Frontal cortex (tissue), 4 donors: ENCODE measurements around the gene DOCK8. TPM values are rescaled to one million over a fixed set of nuclear protein-coding genes. Genes with fewer than 3 reads are reported as not detected.
"Not testable (repeated sequence)": the region's sequence is repeated elsewhere in the genome, so short reads cannot be mapped to it uniquely, and the experiment has no call there.

ENCODE experiments used
- DNase-seq, 2 donors: peaks; one replicate each; pipeline ENCODE4 v3.0.0; 2012; ENCODE audit warnings: low spot score in 2 of 2
- FAIRE-seq: peaks from 2 replicates; lab custom pipeline; 2012; peaks lifted over from hg19 to GRCh38; lab: Jason Lieb, UNC
- total RNA-seq: library from RNA; depleted of rRNA; stranded (reverse); fragments of >200 nt; gene quantifications from one replicate; pipeline ENCODE4 v1.2.3, GENCODE V29; 2014
- donor health status: control.
- donor health status: control.
- donor health status: control.

Gene DOCK8
- total RNA-seq, 1 donor from 2014 or later: 2.4 TPM

DNA sequence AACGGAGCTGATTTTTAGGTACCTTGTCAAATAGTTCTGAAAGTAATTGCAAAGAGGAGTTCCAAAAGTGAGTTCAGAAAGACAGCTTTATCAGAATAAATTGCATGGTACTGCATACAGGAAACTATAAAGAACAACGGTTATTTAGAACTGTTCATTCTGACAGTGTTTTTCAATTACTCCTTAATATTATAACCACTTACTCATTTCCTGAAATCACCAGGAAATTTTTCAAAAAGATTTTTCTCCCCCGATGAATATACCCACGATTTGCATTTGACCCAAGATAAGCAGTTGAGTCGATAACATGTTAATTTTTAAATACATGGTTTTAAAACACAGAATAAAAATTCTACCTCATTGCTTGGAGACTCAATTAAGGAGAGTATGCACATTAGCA, 9.4 kb downstream of the DOCK8 start:
- FAIRE-seq: no peak
- no peak for DNase-seq

DNA sequence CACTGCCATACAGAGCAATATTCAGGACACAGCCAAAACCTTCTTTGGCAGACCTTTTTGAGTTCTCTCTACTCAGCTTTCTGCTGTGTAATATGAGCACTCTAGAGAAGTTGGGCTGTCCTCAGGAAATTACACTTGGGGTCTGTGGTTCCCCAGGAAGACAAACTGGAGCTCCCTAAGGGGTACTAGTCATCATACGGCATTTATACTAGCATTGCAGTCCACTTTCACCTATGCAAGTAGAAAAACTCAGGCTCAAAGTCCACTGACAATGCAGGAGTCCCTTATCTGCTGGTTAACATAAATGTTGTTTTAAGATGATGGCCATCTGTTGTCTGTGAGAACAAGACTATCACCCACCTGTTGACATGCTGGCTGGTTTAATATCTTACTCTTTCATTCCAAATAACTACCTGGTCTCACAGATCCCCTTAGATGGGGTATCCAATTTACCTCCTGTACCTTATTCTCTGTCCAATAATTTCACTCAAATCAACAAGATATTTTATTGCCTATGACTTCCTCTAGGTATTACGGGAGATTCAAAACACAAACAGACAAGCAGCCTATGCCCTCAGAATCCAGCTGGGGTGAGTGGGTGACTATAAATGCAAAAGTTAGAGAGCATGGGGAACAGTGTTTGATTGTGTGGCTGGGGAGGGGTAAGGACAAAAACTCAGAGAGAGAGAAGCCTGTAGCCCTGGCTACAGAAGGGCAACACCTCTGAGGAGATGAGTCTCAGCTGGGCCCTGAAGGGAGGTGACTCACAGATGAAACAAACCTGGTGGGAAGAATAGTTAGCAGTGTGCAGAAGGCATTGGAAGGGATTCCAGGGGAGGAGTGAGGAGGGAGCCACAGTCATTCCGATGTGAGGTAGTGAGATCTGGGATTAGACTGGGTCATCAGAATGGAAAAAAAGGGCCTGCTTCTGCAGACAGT, 10.2 kb downstream of the DOCK8 start:
- FAIRE-seq: no peak
- no peak for DNase-seq

DNA sequence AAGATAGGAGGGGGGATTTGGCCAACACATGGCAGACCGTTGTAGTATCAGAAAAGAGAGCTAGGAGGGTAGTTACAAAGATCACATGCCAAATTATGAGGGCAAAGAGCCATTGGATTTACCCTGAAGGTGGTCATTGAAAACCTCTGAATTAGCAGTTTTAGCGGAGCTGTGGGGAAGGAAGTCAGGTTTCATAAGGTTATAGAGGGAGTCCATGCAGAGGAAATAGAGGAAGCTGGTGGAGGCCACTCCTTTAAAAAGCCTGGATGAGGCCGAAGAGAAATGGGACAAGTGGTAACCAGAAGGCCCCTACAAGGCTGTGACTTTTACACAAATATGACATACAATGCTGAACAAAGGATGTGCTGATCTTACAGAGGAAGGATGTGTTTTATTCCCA, 13.2 kb downstream of the DOCK8 start:
- FAIRE-seq (no peak), DNase-seq (no peak)

DNA sequence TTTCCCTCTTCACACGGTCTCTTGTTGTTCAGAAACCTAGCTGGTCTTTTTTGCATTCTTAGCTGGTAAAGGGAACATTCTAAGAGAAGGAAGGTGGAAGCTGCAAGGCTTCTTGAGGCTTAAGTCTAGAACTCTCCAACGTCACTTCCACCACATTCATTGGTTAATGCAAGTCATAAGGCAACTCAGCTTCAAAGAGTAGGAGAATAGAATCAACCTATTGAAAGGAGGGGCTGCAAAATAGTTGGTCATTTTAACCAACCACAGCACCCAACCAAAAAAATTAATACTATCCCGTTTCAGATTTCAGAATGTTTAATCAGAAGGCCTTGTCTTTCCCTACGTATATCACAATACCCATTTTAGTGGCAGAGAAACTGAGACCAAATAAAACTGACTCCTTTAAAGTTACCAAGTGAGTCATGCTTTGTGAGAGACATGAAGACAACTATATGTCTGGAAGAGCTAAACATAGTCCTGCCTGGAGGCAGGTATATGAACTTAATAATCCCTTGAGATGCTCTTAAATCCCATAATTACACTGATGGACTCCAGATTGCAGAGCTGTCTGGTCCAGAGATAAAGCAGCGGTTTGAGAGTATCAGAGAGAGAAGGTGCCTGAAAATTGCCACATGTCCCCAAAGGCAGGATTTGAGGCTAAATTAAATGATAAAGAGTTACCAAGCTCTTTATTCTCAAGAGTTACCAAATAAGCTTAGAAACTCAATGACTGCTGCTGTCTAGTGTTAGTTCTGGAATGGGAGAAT, 14.4 kb downstream of the DOCK8 start:
- DNase-seq (no peak), FAIRE-seq (no peak)

DNA sequence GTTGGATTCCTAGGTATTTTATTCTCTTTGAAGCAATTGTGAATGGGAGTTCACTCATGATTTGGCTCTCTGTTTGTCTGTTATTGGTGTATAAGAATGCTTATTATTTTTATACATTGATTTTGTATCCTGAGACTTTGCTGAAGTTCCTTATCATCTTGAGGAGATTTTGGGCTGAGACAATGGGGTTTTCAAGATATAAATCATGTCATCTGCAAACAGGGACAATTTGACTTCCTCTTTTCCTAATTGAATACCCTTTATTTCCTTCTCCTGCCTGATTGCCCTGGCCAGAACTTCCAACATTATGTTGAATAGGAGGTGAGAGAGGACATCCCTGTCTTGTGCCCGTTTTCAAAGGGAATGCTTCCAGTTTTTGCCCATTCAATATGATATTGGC, 17.0 kb downstream of the DOCK8 start:
- not testable (repeated sequence) for FAIRE-seq, DNase-seq

DNA sequence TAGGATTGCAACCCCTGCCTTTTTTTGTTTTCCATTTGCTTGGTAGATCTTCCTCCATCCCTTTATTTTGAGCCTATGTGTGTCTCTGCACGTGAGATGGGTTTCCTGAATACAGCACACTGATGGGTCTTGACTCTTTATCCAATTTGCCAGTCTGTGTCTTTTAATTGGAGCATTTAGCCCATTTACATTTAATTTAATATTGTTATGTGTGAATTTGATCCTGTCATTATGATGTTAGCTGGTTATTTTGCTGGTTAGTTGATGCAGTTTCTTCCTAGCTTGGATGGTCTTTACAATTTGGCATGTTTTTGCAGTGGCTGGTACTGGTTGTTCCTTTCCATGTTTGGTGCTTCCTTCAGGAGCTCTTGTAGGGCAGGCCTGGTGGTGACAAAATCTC, 19.0 kb downstream of the DOCK8 start:
- not testable (repeated sequence) for DNase-seq, FAIRE-seq

DNA sequence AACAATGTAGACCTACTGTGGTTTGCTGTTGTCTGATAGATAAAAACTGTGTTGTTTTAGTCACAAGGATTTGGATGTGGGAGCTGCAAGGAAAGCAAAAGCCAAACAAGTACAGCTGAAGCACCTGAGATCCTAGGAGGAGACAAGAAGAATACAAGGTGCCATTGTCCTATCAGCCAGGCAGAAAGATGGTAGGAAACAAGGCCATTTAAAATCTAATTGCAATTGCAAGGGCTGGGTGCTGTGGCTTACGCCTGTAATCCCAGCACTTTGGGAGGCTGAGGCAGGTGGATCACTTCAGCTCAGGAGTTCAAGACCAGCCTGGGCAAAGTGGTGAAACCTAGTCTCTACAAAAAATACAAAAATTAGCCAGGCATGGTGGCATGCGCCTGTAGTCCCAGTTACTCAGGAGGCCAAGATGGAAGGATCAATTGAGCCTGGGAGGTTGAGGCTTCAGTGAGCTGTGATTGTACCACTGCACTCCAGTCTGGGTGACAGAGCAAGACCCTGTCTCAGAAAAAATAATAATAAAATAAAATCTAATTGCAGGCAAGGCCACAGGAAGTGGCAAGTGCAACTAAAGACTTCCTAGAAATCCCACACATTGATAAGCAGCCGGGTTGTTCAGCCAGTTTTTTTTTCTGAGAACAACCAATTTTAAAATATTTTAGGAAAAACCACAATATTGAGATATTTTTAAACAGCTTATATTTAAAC, 22.6 kb downstream of the DOCK8 start:
- DNase-seq (no peak), FAIRE-seq (no peak)

DNA sequence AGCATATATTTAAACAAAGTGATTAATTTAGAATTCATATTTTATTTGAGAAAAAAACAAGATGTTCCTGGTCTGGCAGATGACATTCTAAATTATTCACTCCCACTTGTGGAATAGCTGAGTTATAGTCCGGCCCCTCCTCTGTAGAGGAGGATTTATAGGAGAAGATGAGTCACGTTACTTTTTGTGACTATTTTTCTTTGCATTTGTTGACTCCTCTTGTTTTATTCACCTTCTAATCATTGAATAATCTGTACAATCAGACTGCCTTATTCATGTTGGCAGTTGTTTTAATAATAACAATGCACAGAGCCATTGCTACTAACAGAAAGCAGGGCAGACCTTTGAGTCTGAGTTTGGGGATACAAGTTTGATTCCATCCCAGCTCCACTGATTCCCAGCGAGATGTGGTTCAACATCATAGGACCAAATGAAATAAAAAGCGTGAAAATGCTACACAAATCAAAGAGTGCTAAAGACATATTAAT, 23.2 kb downstream of the DOCK8 start:
- DNase-seq (no peak), FAIRE-seq (no peak)

DNA sequence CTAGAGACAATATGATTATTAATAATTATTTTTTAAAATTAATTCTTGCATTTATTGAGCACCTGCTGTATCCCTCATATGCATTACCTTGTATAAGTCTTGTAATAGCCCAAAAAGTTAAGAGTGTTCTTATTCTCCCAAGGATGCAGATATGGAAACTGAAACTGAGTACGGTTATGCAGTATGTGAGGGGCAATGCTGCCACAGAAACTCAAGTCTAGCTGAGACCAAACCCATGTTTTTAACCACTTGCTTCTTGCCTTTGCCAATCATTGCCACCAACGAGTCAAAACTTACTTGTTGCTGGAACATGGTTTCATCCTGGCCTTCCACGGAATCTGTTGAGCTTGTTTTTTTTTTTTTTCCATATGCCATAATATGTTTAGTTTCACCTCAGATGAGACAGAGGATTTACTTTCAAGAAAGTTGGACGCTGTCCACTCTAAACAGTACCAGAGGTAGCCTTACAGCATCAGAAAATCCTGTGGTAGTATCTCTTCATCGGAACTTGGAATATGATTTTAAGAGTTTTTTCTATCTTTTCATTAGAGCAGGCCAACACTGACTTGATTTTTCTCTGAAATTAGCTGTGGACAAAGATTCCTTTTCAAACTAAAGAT, 27.9 kb downstream of the DOCK8 start:
- FAIRE-seq: no peak
- DNase-seq: no peak

DNA sequence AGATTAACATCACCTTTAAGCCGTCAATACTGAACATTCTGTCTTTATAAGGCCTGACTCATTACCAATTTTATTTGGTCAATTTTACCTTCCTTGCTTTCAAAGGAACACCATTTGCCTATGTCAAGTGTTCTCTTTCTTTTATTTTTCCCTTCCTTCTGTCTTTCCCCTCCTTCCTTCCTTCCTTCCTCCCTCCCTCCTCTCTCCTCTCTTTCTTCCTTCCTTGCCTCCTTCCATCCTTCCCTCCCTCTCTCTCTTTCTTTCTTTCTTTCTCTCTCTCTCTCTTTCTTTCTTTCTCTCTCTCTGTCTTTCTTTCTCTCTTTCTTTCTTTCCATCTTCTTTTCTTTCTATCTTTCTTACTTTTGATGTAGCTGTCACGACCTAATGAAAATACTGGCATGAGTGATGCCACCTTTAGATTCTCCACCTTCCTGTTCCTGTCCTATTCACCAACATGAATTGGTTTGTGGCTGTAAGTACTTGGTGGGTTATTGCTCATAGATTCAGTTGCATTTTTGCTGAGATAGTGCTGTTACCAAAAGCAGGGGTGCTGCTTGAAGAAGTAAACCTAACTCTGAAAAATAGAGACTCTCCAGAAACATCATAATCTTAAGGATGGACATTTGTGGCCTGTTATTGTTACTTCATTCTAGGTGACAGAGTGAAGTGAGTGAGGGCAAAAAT, 33.8 kb downstream of the DOCK8 start:
- FAIRE-seq (no peak), DNase-seq (no peak)

DNA sequence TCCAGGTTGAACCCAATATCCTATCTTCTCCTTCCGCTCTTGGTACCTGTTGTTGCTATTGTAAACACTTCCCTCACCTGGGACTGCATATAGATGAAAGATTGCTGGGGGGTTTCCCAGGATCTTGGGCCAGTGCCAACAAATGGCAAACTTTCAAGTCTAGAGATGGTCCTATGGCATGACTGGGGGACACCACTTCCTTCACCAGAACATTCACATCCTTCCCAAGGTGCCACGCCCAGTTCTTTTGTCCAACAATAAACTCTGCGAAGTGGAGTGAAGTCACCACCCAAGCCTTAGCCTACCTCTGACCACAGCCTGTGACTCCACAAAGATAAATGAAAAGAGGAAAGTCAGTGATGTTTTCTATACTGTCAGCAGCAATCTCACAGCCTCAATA, 34.4 kb downstream of the DOCK8 start:
- FAIRE-seq: no peak
- no peak for DNase-seq

DNA sequence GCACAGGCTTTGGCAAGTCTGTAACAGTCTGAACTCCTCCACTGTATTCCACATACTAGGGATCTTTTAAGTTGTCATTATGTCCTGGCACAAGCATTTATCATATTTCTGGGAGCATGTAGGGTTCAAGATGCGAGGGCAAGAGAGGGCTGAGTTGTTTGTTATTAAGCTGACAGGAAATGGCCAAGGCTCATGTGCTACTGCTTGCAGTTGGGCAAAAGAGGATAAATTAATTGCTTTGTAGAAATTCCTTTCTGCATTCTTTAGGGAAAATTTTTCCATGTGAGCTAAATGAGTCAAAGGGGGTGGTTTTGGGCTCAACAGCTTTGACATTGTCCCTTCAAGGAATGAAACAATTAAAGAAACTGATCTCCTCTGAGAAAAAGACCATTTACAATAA, 35.4 kb downstream of the DOCK8 start:
- DNase-seq: no peak
- no peak for FAIRE-seq

DNA sequence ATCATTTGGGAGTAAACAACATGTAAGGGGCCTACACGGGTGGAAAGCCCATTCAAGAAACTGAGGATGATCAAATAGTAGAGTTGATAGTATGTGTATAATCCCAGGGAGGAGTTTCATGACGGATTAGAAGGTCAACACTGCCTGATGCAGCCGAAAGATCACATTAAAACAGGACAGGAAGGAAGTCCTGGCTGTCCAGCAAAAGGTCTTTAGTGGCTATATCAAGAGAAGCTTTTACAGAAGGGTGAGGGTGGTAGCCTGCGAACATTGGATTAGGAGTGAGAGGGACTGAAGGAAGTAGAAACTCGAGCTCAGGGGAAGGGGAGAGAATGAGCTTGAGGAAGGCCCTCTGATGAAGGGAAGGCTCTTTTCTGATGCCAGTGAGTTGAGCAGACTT, 36.0 kb downstream of the DOCK8 start:
- no peak for DNase-seq
- FAIRE-seq: no peak

DNA sequence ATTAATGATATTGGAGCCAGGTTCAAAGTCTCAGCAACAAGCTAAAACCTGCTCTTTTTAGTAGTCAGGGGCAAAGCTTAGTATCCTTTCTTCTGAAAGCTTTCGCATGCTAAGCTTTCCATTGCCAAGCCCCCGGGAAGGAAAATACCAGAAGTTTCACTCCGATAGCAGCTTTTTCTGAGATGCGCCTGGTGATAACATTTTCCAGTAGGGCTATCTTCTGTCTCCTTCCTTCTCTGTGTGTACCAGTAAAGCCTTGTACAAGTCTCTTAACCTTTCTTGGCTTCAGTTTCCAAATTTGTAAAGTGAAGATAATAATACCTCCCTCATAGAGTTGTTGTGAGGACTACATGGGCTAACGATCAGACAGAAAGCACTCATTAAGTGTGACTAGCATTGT, 36.7 kb downstream of the DOCK8 start:
- no peak for DNase-seq
- FAIRE-seq: no peak

DNA sequence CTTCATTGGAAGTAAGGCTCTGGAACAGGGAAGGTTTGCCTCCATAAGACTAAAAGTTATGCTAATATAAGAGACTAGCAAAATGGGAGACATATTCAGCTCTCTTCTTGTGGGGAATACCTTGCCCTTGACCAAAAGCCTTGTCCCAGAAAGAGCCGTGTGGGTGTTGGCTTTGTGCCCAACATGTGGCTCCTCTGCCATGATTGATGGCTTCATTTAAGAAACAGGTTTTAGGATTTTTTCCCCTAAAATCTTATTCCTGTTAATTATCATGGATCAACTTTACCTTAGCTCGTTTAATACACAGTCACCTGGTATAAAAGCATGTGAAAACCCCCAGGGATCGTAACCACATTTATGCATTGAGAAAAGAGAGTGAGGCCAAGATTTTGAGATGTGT, 38.9 kb downstream of the DOCK8 start:
- no peak for FAIRE-seq
- DNase-seq: no peak

DNA sequence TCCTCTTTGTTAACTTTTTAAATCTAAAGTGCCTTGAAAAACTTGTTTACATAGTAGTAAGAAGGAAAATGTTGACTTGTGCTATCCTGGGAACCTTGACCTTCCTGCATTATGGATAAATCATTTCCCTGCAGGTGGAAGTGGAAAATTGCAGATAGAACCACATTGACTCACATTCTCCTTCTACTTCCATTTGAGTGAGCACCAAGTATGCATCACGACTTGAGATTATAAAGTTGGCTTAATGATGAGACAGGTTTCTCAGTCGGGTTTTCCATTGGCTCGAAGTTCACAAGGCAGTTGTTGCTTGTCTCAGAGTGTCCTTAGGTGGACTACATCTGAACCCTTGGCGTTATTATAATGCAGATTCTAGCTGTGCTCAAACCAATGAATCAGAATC, 39.9 kb downstream of the DOCK8 start:
- FAIRE-seq (no peak), DNase-seq (no peak)

DNA sequence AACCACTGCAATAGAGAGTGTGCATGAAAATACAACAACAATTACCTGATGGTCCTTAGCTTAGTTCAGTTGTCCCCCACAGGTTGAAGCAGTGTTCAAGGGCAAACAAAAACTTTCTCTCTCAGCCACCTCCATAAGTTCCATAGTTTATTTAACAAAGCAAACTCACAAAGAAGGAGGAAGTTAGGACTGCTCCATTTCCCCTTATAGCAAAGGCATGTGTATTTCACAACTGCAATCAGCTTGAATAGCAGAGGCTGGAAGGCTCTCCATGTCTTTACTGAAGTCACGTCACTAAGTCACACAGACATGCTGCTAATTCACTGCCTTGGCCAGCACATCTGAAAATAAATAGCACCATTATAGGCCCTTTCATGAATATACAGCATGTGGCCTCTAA, 43.3 kb downstream of the DOCK8 start:
- DNase-seq (no peak), FAIRE-seq (no peak)

DNA sequence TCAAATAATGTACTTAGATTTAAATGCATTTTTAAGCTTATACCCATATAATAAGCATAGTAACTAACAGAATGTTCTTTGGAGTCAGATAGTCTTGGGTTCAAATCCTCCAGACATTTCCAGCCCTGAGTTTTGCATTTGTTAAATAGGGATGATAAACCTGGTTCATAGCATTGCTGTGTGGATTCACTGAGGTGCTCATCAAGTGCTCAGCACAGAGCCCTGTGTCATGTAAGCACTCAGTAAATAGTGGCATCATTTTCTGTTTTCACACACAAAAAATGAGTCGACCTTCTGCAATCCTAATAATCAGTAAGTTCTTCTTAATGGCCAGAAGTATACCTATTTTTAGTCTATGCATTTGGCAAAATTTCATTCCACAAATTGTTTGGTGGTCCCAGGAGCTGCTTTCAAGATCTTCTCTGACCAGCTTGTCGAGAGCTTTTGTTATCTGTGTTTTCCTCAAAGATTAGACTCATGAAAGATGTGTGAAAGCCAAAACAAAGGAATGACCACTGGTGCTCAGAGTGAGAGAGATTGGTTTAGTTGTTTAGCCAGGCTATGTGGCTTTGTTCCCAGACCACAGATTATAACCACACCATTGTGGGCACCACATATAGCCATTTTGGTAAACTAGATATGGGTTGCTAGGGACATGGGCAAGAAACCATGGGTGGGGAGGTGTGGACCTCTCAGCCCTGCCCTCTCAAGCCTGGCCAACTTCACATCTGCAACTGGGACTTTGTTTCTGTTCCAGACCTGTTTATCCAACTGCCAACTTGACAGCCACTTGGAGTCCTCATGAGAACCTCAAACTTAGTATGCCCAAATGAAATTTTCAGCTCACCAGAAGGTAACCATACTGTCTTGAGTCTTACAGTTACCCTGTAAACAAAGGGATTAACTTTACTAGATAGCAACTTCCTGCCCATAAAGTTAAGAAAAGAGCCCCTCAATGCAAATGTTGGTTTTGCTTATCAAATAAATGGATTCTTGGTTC, 45.0 kb downstream of the DOCK8 start:
- no peak for FAIRE-seq
- DNase-seq: no peak
